A549 treated with AZD9567 at 1 μM for 4 hours (cell line): ENCODE data around the gene NPC1L1. TPM values are rescaled to one million over a fixed set of nuclear protein-coding genes. Genes with fewer than 3 reads are reported as not detected.

Source experiments
- total RNA-seq: library from RNA; stranded (reverse); fragments of 200-300 nt; extraction: Qiagen RNA extraction; gene quantifications from 5 replicates; pipeline ENCODE4 v1.2.3, GENCODE V29; 2022; ENCODE audit not compliant: insufficient read depth

The NPC1L1 gene
- 0.05 to 0.10 TPM (median 0.08 TPM) in 4 of 5 replicates, not detected in the other for total RNA-seq

DNA sequence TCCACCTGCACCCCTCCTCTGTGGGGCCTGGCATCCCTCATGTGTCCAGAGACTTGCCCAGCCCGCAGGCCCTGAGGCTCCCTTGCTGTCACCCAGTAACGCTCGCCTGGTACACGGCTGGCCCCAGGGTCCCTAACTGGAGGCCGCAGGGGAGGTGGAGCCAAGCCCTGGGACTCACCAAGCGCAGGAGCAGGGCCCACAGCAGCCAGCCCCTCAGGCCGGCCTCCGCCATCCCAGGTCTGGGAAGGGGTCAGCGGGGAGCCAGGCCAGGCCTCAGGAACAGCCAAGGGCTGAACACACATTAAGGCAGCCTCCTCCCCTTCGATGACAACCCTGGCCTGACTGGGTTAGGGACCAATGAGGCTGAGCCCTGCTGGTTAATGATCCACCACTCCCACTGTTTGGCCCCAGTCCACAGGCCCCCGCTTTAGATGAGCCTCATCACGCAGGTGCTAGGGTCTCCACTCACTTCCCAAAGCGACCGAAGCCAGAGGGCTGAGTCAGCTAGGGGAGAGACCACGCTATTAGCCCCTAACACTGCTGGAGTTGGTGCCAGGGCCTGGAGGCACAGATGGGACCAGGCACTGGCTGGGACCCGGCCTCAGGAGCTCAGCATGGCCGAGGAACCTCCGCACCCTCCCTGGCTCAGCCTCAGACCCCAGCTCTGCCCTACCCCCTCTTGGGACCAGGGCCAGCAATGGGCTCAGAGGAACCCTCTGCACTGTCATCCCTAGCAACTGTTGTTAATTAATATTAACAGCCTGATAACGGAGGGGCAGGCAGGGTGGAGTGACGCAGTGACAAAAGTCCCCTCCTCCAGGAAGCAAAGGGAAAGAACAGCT lies at the start of gene NPC1L1:
Gene NPC1L1 (minus strand): TSS at position 303 of the 842 bp plus-strand sequence. CDS start 71 bp downstream, at position 232.

GRCh38 chr7:44581879-44582603 lies 40.9 kb upstream of the NPC1L1 start, which contains the start of gene TMED4:
Gene TMED4 (minus strand): TSS chr7:44582231. CDS start chr7:44582206, 25 bp downstream.

DNA sequence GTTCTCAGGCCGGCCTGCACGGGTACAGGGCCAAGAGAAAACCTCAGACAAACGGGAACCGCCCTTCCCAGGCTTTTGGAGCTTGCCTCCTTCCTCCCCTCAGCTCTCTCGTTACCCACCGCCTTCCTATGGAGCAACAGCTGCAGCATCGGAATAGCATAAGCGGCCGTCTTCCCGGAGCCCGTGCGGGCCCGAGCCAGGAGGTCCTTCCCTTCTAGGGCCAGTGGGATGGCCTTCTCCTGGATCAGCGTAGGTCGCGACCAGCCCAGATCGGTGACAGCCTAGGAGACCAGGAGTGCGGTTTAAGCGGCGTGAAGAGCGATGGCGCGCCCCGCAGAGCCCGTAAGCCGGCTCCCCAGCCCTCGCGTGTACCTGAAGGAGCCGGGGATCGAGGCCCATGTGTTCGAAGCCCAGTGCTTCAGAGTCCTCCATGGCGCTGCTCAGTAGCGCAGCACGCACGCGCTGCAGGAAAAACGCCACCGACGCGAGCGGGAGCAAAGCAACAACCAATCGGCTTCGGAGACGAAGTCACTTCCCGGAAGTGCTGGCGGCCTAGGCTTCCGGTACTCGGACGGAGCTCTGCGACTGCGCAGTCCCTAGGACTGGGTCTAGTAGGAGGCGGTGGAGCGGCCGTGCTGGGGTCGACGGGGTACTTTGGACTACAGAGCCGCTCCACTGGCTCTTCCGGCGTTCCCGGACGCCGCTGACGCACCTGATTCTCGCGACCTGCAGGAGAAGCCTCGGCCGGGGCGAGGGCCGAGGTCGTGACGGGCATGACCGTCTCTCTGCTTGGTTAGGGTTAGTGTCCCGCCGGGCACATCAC lies 32.5 kb upstream of the NPC1L1 start, which contains the start of gene DDX56:
Gene DDX56 (minus strand): TSS at position 445 of the 823 bp plus-strand sequence. CDS start 13 bp downstream, at position 432.

DNA sequence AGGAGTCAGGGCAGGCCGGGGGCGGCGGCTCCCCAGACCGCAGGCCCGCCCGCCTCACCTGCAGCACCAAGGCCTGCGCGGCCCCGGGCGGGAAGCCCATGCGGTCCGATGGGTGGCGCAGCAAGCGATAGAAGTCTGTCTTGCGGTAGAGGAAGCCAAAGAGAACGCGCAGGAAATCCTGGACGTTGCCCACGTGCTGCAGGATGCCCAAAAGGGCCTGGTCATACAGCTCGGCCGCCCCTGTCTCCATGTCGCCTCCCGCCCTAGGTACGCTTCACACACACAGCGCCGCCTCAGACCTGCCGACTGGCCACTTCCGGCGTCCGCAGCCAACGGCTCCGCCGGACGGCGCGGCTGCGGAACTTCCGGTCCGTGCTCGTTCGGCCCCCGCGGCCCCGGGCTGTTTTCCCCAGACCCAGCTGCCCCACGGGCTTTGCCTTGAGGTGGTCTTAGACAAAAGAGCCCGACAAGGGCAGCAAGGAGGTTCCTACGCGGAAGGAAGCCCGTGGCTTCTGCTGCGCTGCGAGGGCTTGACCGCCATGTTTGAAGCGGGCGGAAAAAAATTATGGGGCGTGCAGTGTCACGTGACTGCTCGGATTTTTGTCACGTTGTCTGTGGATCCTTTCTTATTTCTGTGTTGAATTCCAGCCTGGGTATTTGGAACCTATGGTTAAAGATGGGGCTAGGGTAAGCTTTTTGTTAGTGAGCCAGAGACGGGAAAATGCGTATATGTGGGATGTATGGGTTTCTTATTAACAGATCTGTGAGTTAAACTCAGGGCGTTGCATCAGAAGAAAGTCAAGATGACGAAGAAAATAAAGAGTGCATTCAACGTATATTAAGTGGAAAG lies 50.6 kb downstream of the NPC1L1 start, which contains the start of gene NUDCD3:
Gene NUDCD3 (minus strand): TSS at position 308 of the 850 bp plus-strand sequence. CDS start 58 bp downstream, at position 250.

Other genes starting within 250 kb of the NPC1L1 start
- 0.17 to 0.39 TPM (median 0.35 TPM) in 4 of 5 replicates, not detected in the other for gene CAMK2B, start 215.7 kb downstream of the NPC1L1 start, total RNA-seq
- gene NUDCD3, start 50.7 kb downstream of the NPC1L1 start, total RNA-seq = 54.7 to 69.7 TPM (median 61.6 TPM) in 5 replicates
- 96.6 to 134 TPM (median 122 TPM) in 5 replicates for gene DDX56, start 32.6 kb upstream of the NPC1L1 start, total RNA-seq
- 50.9 to 54.8 TPM (median 54.6 TPM) in 5 replicates for gene TMED4, start 40.9 kb upstream of the NPC1L1 start, total RNA-seq
- gene OGDH, start 65.3 kb upstream of the NPC1L1 start, total RNA-seq = 31.0 to 42.9 TPM (median 32.9 TPM) in 5 replicates
- 32.8 to 34.4 TPM (median 33.4 TPM) in 5 replicates for gene ZMIZ2, start 207.5 kb upstream of the NPC1L1 start, total RNA-seq